ENCODE measurements around the gene POMT2.
A peak's percentile ranks its signal among the peaks of the same experiment; 100 is the strongest.
"Not testable (repeated sequence)": the region's sequence is repeated elsewhere in the genome, so short reads cannot be mapped to it uniquely, and the experiment has no call there.

The POMT2 gene, protein sequence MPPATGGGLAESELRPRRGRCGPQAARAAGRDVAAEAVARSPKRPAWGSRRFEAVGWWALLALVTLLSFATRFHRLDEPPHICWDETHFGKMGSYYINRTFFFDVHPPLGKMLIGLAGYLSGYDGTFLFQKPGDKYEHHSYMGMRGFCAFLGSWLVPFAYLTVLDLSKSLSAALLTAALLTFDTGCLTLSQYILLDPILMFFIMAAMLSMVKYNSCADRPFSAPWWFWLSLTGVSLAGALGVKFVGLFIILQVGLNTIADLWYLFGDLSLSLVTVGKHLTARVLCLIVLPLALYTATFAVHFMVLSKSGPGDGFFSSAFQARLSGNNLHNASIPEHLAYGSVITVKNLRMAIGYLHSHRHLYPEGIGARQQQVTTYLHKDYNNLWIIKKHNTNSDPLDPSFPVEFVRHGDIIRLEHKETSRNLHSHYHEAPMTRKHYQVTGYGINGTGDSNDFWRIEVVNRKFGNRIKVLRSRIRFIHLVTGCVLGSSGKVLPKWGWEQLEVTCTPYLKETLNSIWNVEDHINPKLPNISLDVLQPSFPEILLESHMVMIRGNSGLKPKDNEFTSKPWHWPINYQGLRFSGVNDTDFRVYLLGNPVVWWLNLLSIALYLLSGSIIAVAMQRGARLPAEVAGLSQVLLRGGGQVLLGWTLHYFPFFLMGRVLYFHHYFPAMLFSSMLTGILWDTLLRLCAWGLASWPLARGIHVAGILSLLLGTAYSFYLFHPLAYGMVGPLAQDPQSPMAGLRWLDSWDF
- 8.3 to 18.5 (median 10.6) reads per million in 4 donors for total RNA-seq

- DNase-seq: peak; percentile 85 to 90 (median 87)
Observed at GRCh38 chr14:77320238-77320935, at the start of gene POMT2. POMT2 (minus strand) TSS chr14:77320883; CDS start chr14:77320681, 202 bp downstream.

DNA sequence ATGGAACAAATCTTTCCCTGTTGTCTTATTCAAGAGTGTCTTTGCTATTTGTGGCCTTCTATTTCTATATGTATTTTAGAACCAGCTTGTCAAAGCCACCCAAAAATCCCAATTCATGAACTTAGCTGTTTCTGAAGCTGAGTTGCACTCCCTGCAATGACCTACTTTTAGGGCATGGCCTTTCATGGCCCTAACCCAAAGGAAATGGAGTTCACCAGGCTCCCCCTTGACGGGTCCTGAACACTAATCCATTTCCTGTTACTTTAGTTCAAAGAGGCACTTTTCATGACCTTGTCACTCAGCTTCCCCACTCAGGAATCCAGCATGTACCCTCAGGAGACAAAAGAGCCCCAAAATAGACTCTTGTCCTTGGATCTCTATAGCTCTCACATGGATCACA lies 48.6 kb upstream of the POMT2 start:
- no peak for DNase-seq

DNA sequence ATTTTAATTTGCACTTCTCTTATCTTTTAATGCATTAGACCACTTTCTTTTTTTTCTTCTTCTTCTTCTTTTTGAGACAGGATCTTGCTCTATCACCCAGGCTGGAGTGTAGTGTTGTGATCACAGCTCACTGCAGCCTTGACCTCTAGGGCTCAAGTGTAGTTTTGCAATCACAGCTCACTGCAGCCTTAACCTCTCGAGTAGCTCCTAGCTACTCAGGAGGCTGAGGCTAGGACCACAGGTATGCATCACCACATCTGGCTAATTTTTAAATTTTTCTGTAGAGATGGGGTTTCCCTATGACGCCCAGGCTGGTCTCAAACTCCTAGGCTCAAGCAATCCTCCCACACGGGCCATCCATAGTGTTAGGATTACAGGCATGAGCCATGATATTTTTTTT lies 43.5 kb upstream of the POMT2 start:
- DNase-seq: no peak

GRCh38 chr14:77359626-77360025 lies 38.9 kb upstream of the POMT2 start:
- DNase-seq: no peak

DNA sequence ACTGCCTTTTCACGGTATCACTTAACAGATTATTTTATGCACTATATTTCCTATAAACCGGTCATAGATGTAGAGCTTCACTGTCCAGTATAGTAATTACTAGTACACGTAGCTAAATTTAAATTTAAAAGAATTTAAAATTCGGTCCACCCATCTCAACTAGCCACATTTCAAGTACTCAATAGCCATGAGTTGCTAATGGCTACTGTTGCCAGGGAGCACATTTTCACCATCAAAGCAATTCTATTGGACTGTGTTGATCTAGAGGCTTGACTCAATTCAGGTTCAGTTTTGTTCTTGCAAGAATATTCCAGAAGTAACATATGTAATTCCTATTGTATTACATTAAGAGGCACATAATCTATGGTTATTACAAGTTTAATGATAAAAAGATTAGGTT lies 36.2 kb upstream of the POMT2 start:
- DNase-seq: no peak

- DNase-seq: no peak
Observed at GRCh38 chr14:77355811-77356210, 35.1 kb upstream of the POMT2 start.

DNA sequence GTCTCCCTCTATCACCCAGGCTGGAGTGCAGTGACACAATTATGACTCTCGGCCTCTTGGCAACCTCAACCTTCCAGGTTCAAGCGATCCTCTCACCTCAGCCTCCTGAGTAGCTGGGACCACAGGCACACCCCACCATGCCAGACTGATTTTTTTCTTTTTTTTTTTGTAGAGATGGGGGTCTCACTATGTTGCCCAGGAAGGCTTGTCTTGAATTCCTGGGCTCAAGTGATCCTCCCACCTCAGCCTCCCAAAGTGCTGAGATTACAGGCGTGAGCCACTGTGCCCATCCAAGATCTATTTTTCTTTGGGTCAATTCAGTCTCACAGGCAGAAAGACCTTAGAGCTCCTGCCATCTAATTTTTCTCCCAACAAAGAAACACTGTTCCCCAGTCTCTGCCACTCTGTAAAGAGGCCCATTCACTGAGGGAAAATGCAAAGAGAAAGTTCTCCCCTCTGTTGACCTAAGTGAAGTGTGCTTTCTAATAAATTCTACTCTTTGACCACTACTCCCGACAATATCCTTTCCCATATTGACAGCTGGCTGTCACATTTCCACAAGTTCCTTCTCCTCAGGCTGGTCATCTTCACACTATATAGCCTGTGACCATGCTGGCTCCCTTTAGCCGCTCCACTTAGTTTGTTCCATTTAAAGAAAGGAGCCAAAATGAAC lies 32.9 kb upstream of the POMT2 start:
- DNase-seq: no peak

- no peak for DNase-seq
Observed at GRCh38 chr14:77347751-77348150, 27.1 kb upstream of the POMT2 start.

DNA sequence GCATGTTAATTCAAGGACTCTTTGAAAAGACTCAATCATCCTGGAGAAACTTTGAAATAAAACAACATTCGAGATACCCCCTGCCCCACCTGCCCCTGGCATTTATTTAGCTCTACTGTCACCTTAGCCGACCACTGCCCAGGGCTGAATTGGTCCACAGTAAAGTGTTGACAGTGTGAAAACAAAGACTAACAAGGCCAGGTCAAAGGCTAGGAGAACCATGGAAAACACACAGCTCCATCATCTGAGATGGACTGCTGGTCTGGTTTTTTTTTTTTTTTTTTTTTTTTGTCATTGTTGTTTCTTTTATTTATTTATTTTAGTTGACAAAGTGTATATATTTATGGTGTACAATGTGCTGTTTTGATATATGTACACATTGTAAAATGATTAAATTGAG lies 25.8 kb upstream of the POMT2 start:
- no peak for DNase-seq

DNA sequence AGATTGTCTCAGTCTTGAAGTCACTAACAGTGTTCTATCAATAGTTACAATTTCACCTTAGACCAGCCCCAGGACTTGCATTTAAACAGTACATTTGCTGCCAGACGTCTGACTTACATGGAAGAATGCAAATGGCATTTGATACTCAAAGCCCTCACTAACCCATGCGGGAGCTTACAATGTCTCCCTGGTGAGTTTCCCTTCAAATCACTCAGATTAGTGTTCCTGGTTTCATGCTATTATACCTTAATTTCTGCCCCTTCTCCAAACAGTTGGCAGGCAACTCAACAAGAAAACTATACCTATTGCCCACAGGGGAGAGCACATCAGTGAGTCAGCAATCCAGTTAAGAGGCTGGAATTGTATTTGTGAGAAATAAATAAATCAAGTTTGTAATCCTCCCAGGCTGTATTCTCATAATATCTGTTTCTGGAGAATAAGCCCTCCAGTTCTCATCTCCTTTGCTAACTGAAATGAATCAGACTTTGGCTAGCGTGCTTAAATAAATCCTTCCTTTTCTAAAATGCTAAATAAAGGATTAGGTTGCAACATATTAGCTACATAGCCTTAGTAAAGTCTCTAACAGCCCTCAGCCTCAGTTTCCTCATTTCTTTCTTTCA lies 23.8 kb upstream of the POMT2 start:
- DNase-seq: no peak

DNA sequence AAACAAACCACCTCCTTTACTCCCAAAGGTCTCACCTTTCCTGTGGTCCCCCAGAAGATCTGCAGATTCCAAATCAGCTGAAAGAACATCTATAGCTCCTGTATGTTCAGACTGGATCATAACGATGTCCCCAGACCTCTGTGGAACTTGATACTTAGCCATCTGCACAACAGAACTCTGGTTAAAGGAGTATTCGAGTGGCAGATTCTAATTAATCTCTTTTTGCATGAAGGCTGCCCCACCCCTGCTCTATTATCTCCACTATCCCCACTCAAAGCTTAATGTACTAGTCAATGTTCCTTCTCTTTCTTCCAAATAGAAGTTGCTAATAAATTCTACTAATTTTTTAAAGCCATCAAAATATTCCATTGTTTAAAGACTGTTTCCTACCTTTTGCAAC lies 23.0 kb upstream of the POMT2 start:
- no peak for DNase-seq

- no peak for DNase-seq
Observed at GRCh38 chr14:77342726-77343397, 22.2 kb upstream of the POMT2 start.

DNA sequence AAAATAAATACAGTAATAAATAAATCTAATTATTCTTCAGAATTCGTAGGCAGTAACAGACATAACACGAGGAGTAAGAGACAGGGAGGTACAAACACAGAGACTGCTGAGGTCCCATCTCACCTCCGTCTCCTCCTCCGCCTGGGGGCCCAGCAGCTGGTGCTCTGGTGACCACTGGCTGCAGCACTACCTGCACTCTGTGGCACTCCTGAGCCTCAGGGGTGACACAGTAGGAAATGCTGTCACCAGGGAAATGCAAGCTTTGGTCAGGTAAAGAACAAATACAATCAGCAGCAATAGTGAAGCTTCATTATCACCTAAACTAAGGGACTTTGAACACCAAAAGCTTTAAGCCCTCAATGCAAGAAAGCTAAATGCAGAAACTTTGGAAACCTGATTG lies 19.7 kb upstream of the POMT2 start:
- DNase-seq: no peak

DNA sequence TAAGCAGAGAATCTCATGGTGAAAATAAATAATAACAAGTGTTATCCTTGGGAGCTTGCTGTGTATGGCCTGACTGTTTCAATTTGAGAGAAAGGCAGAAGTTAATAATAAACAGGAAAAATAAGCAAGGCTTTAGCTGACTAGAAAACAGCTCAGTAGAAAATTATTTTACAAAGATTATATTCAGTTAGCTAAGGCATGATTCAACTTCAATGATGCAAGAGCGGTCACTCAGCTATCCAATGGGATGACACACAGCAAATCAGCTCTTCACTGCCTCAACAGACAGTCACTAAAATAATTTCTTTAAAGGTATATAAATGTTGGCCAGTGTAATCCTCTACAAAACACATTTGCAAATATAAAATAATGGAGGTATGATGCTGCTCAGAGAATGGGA lies 18.7 kb upstream of the POMT2 start:
- DNase-seq: no peak

GRCh38 chr14:77338302-77338701 lies 17.6 kb upstream of the POMT2 start:
- DNase-seq: no peak

DNA sequence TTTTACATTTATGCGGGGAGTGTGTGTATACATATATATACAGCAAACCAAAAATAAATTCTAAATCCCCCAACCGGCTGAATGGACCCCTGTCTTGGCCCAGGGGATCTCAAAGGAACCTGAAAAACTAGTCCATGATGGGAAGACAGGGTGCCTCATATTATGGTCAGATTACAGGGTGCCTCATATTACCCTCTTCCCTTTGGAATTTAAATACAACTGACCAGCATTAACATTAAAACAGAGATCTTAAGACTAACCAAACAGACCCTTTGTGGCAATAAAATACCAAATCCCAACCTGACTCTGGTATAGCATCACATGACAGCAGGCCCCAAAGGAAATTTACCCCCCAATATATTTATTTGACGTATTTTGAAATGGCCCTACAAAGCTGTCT lies 17.2 kb upstream of the POMT2 start:
- no peak for DNase-seq

DNA sequence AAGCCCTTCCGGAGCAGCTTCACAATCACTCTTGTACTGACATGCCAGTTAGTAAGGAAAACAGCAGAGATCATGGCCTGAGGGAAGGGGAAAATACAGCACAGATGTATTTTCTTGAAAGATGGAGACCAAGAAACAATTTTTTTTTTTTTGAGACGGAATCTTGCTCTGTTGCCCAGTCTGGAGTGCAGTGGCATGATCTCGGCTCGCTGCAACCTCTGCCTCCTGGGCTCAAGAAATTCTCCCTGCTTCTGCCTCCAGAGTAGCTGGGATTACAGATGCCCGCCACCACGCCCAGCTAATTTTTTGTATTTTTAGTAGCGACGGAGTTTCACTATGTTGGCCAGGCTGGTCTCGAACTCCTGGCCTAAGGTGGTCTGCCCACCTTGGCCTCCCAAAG lies 16.6 kb upstream of the POMT2 start:
- DNase-seq: not testable (repeated sequence)

GRCh38 chr14:77335576-77335975 lies 14.9 kb upstream of the POMT2 start:
- no peak for DNase-seq

DNA sequence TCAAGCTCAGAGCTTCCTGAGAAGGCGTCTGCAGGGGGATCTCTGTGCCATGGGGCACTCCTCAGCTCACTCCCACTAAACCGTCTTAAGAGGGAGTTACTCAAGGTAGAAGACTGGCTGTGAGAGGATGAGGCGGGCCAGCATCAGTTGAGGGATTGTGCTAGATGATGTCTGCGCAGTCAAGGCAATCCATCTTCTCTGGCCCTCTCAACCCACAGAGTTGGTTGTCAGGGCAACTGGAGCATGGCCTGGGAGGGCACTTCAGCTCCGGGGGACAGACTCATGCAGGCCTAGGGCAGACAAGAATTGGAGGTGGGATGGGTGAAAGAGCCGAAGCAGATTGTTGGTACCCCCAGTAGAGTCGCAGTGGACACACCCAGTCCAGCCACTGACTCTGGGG lies 9.2 kb upstream of the POMT2 start:
- no peak for DNase-seq

GRCh38 chr14:77327111-77327510 lies 6.4 kb upstream of the POMT2 start:
- DNase-seq: no peak

DNA sequence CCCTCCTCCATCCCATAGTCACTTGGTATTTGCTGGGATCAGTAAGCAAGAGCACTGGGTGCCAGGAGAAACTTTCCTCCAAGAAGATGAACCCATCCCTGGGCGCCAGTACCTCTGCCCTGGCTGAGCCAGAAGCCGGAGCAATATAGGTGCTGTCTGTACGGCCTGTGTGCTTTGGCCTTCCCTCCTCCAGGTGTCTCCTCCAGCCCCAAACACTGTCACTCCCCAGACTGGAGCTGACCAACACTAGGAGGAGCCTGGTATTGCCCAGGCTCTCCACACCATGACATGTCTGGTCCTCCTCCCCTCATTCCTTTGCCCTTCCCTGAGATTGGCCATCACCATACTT lies 5.0 kb upstream of the POMT2 start:
- DNase-seq: no peak

All from T-helper 1 cell (primary cell).